ENCODE results near the gene MGAT5.
A peak's percentile ranks its signal among the peaks of the same experiment; 100 is the strongest.
"Not testable (repeated sequence)": the region's sequence is repeated elsewhere in the genome, so short reads cannot be mapped to it uniquely, and the experiment has no call there.

The MGAT5 gene

DNA sequence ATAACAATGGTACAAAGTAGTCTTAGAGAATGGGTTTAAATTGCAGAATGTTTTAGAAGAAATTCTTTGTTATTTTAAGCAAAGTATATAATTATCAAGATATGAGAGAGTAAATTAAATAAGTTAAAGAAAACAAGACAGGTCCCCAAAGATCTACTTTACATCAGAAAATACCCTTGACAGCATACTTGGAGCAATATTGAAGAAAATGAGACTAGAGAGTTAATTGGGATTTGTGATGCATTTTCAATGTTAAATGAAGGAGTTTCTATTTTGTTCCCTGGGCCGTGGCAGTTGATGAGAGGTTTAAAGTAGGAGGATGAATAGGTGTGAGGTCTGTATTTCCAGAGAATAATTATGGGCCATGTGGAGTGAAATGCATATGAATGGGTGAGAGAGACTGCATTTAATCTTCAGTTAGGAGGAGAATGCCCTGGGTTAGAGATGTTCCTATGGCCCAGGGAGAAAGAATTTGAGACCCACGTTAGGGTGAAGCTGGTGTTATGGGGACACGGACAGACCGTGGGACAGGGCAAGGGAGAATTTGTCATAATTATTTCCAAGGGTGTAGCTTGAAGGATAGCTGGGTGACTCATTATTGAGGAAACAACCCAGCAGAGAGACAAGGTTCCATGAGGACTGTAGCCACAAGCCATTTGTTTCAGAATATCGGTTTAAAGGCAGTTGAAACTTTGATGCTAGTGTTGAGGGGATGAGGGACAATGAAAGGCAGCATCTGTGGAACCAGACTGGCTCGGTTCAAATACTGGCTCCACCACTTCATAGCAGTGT is 22.7 kb downstream of the MGAT5 start:
- peak; percentile 53 for DNase-seq (ENCODE audit: low read depth)

DNA sequence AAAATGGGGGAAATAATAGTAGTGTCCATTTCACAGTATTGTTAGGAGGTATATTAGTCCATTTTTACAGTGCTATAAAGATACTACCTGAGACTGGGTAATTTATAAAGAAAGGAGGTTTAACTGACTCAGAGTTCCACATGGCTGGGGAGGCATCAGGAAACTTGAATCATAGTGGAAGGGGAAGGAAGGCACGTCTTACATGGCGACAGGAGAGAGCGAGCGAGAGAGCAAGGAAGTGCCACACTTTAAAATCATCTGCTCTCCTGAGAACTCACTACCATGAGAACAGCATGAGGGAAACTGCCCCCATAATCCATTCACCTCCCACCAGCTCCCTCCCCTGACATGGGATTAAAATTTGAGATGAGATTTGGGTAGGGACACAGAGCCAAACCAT is 23.4 kb downstream of the MGAT5 start:
- no peak for DNase-seq (ENCODE audit: low read depth)

DNA sequence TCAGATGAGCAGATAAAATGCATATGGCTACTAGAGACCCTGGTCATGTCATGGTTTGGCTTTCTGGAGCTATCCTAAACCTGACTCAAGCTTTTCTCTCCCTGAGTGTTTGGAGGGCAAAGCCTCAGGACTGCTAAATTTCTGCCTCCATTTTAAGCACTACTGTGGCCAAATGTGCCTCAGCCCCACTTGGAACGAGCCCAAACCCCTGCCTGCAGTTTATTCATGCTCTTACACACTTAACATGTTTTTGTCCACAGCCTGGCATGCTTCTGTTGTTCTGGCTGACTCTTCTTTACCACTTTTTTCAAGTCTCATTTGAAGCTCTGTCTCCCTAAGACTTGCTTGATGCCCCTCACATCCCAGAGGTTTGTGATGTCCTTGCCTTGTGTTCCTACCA is 24.7 kb downstream of the MGAT5 start:
- no peak for DNase-seq (ENCODE audit: low read depth)

DNA sequence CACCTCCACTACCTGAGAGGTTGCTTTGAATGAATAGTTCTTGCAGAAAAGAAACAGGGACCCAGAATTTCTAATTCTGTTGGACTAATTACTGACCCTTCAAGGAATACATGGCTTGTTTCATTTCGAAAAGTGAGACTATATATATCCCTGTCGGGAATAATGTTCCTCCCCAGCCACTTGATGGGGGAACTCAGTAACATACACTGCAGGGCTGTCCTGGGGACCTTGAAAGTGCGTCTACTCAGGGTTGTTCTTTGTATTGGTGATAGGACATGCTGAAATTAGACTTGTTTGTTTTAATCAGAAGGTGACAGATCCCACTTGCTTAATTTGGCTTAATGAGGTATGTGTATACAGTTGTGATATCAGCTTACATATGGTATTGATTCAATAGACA is 25.5 kb downstream of the MGAT5 start:
- DNase-seq (ENCODE audit: low read depth) = no peak

DNA sequence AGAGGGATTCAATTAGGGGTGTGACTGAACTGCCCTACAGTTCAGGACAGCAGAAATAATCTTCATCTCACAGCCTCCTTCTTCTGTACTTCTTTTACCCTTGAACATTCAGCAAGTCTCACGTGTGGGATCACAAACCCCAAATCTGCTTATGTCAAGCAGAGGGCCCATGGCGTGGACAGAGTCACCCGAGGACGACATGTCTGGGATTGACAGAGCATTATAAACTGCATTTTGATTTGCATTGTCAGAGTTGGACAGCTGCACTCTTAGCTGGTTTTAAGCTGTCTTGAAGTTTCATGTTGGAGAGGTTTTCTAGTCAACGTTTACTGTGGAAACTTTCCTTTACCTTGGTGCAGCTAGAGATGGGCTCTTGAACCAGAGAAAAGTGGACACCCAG is 26.4 kb downstream of the MGAT5 start:
- no peak for DNase-seq (ENCODE audit: low read depth)

DNA sequence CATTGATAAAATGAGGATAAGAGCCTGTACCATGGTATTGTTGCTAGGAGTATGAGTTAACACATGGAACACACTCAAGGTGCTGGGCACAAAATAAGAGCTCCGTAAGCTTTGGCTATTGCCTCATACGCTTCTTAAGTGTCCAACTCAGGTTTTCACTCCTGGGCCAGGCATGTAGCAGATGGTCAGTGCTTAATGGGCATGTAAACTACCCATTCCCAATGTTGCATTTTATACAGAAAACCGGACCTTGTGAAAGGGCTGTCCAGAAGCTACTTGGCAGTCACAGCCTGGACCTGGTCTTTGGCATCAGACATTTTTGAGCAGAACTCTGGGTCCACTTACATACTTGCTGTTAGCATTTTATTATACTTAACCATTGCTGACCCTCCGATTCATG is 26.9 kb downstream of the MGAT5 start:
- DNase-seq (ENCODE audit: low read depth) = no peak

DNA sequence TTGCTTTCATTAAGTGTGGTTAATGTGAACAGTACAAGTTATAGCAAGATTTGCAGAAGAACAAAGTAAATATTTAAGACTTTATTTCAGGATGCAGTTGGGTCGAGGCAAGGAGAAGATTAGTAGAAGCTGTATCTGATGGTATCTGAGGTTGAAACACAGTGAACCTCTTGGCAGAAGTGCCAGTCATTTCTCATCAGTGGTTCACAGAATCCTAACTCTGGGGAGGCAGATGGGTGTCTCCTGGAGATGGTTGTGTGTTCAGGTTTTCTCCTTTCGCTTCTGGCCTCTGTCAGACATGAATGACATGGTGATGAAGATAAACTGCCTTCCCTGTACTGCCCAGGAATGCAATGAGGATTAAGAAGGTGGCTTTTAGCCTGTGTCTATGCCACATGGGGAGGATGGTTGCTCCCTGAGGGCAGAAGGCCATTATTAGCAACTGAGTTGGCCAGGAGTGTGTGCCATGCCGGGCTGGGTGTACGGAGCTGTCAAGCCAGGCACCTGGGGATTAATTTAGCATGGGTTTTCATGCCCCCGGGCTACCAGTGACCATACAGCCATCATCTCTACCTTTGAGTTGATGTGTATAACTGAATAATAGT is 28.0 kb downstream of the MGAT5 start:
- DNase-seq (ENCODE audit: low read depth) = no peak

DNA sequence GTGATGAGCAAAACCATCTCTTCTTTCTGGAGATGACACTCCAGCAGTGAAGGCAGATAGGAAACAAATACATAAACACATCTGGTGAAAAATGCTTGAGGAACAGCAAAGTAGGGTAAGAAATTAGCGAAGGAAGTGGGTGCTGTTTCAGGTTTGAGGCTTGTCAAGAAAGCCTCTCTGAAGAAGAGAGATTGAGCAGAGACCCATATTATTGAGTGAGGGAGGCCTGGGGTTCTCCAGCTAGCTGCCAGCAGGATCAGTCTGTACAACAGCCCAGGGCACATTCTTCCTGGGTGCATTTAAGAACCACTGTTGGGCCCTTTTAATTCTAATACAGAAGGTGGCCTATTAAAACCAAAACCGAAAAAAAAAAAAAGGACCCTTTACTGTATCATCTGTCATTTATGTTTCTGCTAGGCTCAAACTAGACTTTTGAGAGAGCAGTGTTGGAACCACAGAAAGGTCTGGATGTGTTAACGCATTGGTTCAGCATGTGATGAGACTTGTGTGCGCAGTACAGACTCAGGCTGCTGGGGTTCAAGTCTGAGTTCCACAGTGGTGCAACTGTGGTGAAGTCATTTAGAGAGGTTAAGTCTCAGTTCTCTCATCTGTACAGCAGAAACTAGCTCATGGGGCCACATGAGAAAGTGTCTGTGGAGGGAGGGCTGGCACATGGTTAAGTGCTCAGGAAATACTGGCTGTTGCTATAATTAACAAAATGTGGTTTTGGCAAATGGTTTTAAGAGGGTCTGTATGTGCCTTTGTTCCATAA is 28.9 kb downstream of the MGAT5 start:
- DNase-seq (ENCODE audit: low read depth) = no peak

DNA sequence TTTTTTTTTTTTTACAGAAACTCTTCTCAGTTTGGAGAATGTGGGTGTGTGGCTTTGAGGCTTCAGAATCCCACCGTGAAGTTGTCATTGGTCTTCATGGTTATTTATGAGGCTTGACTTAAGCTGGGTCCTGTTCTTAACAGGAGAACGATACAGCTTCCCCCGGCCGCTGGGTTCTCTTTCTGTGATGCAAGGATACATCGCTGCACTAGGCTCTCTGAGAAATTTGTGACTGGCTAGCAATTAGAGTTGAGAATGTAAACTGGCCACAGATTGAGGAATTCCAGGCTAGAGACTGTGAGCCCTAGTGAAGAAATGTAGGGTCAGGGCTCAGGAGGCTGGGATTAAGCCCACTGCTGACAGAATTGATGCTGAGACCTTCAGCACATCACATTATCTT is 29.8 kb downstream of the MGAT5 start:
- DNase-seq (ENCODE audit: low read depth) = peak; percentile 32

DNA sequence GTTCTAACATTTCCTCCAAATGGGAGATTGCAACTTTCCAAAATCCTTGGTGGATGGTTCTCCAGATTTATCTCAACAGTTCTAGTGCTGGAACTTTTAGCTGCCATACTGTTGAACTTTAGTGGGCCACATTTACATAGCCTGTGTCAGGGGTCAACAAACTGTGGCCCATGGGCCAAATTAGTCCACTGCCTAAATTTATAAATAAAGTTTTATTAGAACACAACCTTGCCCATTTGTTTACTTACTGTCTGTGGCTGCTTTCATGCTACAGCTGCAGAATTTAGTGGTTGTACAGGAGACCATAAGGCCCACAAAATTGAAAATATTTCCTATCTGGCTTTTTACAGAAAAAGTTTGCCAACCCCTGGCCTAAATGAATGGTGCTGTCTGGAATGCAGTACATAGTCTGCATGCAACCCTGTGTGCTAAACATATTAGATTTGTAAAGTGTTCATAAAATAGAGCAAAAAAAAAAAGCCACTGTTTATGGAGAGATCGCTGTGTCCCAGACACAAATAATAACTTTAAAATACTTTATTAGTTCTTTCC is 30.3 kb downstream of the MGAT5 start:
- peak; percentile 62 for DNase-seq (ENCODE audit: low read depth)

DNA sequence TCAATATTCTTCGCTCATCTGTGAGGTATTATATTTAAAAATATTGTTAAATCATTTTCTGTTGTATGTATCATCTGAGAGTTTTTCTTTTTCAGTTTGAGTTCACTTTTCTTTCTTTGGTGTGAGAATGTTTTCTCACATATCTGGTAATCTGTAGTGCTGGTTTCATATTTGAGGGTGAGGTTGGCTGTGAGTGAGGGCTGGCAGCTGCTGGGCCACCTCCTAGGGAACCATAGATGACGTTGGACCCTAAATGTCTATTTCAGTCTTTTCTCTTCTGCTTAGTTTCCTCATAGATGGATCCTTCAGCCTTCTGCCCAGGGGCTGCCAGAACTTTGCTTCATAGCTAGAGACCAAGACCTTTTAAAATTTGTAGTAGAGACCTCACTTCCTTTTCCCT is 33.5 kb downstream of the MGAT5 start:
- DNase-seq (ENCODE audit: low read depth) = no peak

DNA sequence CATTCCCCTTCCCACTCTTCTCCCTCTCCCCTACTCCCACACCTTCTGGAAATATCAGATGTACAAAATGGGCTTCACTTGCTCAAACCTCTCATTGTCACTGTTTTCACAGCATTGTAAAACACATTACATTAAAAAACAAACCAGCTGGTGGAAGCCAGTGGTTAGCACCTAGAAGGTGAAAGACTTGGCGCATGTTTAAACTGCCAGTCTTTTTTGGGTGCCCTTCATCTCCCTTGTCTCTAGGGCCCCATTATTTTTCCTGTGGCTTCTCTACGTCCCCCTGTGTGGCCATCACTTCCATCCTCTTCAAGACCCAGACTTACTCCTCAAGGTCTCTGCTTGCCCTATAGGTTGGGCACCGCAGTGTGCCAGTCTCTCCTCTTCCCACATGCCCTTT is 34.9 kb downstream of the MGAT5 start:
- DNase-seq (ENCODE audit: low read depth) = no peak

DNA sequence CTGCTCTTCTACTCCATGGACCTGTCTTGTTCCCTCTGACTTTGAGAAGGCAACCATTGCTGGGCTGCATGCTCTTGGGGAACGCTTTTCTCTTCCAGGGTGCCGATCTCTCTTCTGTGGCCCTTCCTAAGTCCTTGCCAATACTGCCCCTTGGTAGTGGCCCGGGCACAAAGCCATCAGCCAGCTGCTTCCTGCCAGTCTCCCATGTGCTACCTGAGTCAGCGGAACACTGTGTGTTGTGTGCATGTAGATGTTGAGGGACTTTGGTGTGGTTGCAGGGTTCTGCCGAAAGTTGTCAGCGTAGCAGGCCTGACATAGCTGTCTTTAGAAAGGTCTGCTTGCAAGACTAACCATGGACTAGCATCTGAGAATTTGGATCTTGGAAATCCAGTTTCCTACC is 35.4 kb downstream of the MGAT5 start:
- DNase-seq (ENCODE audit: low read depth) = no peak

DNA sequence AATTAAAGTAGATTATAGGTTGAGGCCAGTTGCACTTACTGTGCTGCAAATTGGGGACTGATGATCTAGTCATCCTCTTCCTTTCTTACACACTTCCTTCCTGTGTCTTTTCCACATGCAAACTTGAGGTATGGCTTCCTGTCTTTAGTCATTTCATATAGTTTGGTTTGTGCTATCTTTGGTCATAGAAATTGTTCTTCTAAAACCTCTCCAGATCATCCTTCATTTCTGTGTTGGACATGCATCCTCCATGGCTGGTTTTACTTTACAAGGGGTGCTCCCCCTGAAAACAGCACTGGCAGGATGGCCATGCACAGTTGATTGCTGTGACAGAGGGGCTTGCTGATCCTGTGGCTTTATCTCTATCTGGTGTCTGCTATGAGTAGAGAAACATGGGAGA is 36.5 kb downstream of the MGAT5 start:
- no peak for DNase-seq (ENCODE audit: low read depth)

DNA sequence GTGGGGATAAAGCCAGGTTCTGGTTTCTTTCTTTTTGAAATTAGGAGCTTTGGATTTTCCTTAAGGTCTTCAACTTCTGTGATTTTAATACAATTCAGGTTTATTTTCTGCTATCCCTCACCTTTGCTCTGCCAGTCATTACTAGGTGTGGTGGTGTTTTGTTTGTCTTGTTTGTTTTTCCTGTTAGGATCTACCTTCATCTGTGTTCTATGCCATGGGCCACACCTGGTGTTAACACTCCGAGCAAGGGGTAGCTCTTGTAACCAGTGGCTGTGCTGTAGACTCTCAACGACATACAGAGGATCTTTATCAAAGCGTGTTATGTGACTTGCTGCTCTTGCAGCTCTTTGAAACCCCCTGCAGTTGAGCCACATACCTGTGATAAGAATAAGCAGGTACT is 38.6 kb downstream of the MGAT5 start:
- DNase-seq (ENCODE audit: low read depth) = no peak

DNA sequence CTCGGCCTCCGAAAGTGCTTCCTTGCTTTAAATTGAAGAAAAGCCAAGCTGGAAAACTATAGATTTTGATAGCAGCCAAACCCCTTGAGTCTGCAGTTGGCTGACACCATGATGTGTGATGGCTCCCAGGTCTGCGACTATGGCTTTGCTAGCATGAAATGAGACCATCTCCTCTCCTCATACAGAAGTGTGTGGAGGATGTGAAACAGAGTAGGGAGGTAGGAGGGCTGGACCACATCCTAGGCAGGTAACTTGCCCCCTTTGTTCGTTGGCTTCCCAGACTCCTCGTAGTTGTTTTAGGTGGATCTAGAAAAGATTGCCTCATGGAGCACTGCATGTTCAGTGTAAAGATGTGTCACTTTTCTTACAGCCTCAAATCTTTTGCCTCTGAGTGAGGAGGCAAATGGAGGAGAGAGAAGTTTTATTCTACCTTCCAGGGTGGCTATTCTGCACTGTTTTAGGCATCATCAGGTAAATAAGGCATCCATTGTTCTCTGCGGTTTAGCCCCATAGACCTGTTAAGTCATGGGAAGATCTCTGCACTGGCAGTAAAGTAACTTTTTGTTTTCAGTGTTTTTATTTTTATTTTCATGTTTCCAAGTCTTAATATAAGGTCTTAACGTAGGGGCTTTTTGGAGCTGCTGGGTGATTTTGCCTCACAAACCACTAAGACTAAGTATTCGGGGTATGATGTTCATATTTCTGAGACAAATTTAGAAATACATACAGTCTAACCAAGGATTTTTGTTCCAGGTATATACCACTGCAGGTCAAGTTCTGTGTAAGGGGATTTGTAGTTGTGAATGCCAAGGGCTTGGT is 40.1 kb downstream of the MGAT5 start:
- no peak for DNase-seq (ENCODE audit: low read depth)

DNA sequence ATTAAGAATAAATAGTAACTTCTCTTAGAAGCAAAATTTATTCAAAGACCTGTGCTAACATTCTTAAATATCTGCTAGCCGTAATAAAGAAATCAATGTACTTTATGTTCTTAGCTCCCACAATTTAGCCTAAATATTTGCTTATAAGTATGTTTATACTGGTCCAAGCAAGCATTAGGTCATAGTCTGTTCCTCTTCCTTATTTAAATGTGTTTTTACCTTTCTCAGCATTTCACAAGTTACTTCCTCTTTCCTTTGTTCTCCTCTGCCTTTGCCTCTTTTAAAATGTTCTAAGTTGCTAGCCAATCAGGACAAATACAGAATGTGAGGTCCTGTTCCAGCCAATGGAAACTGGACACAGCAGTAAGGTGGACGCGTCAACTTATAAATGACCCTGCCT is 40.7 kb downstream of the MGAT5 start:
- DNase-seq (ENCODE audit: low read depth) = not testable (repeated sequence)

DNA sequence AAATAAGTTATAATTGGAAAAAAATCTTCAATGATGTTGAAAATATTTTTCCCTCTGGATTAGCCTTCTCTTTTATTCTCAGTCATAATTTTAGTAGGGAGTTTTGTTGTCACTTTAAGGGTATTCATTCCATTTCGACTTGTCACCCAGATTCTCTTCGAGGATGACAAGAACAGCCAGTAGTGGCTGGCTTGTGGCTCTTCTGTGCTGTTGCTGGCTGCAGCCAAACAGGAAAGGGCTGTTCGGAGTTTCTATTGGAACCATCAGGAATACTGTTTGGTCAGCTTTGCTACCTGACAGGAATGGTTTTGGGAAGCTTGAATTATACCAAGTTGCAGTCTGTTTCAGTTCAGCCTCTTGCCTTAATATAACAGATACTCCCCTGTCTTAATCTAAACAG is 41.6 kb downstream of the MGAT5 start:
- DNase-seq (ENCODE audit: low read depth) = peak; percentile 65

DNA sequence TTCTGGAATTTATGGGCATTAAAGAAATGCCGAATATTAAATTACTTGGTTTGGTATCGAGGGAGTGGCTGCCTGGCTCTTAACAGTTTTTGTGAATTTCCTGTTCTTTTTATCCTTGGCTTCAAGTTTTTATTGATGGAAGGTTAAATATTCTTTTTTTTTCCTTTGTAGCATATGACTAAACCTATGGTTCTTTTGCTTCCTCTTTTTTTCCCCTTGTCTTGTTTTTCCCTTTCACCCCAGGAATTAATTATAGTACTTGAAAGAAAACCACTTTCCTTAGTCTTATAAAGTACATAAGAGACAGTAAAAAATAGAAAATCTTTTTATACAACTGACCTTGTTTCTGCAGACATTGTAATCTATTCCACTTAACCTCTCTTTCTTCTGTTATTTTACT is 42.4 kb downstream of the MGAT5 start:
- DNase-seq (ENCODE audit: low read depth) = no peak

DNA sequence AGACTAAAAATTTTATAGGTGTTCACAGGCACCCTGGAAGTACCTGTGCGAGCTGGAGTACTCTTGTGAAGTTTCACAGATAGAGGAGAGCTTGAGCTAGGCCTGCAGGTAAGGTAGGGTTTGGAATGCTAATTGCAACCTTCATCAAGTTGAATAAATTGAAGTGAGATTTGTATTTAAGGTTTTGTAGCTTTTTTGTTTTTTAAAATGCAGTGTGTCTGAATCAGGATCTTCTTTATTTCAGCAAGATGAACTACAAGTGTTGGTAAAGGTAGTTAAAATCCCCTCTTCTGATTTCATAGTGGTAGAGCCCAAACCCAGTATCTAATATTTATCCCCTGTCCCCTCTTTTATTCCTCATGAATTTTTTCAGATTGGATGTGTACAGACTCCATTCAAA is 45.5 kb downstream of the MGAT5 start:
- no peak for DNase-seq (ENCODE audit: low read depth)

DNA sequence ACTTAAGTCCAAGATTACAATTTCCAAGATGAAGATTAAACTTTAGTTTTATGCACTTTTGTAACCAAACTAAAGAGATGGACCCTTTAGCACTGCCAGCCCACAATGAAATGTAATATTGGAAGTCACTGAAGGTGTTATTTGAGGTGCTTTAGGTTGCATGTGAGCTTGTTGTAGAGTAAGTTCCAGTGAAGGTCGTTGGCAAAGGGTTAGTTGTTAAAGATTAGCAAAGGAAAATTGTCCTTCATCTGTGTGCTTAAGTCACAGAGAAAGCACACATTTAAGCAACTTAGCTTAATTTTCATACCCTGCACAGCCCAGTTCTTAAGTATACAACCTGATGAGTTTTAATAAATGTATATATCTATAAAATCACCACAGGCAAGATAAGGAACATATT is 46.7 kb downstream of the MGAT5 start:
- no peak for DNase-seq (ENCODE audit: low read depth)
